HG03457 (cell line): ENCODE measurements around the gene ANGPTL5.
"Not testable (repeated sequence)": the region's sequence is repeated elsewhere in the genome, so short reads cannot be mapped to it uniquely, and the experiment has no call there.

Experiments used
- ATAC-seq: cut with Tn5 transposase; IDR thresholded peaks from one replicate; pipeline ENCODE4 v1.9.1; 2021; ENCODE audit warnings: moderate number of reproducible peaks; ENCODE audit not compliant: unreplicated experiment

Gene ANGPTL5

DNA sequence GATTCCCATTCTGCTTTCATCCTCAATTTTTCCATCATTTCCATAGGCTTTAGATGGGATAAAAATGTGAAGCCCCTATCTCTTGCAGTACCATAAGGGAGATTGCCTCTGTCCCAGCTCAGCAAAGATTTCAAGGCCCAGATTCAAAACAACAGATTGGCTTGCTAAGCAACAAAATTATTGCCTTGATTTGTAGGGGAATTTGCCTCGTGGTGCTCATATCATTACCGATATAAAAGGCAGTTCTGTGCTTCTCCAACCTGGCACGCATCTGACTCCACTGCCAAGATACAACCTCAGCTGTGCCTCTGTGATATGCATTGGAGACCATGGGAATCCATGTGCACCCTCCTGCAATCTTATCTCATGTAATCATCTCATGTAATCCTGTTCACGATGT lies 26.6 kb downstream of the ANGPTL5 start:
- no peak for ATAC-seq

GRCh38 chr11:101885631-101886030 lies 30.7 kb downstream of the ANGPTL5 start:
- ATAC-seq, result no peak

DNA sequence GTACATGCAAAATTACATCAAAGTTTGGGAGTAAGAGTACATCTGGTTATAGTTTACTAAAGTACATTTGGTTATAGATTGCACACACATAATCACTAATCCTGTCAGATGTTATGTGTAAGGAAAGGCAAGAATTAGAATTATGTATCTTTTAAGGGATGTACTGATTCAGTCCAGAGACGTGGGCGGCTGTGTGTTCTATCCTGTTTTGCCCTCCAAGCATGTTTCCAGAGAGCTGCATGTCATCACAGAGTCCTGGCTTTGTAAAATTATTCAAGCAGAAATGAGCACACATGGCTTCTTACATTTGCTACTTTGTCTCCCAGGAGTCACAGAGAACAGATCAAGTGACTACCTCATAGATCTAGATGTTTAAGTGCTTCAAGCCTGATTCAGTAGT lies 34.7 kb downstream of the ANGPTL5 start:
- no peak for ATAC-seq

GRCh38 chr11:101880222-101880621 lies 36.1 kb downstream of the ANGPTL5 start:
- no peak for ATAC-seq

- no peak for ATAC-seq
Measured at GRCh38 chr11:101872171-101872882, 44.0 kb downstream of the ANGPTL5 start.

DNA sequence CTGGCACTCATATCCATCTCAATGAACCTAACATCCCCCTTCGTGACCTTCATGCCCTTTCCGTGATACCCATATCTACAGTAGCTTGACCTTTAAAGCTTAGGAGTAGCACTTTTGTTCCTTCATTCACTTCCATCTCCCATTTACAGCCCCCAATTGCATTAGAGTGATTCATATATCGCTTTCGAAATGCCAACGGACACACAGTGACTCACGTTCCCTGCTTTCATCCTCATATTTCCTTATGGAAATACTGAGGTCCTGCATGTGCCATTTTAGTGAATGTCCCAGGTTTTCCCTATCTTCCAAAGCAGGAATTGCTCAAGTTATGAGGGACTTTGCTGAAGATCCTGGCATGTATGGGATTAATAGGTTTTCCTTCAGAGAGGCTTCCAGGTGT lies 45.8 kb downstream of the ANGPTL5 start:
- no peak for ATAC-seq

- no peak for ATAC-seq
Measured at GRCh38 chr11:101867951-101868350, 48.4 kb downstream of the ANGPTL5 start.

DNA sequence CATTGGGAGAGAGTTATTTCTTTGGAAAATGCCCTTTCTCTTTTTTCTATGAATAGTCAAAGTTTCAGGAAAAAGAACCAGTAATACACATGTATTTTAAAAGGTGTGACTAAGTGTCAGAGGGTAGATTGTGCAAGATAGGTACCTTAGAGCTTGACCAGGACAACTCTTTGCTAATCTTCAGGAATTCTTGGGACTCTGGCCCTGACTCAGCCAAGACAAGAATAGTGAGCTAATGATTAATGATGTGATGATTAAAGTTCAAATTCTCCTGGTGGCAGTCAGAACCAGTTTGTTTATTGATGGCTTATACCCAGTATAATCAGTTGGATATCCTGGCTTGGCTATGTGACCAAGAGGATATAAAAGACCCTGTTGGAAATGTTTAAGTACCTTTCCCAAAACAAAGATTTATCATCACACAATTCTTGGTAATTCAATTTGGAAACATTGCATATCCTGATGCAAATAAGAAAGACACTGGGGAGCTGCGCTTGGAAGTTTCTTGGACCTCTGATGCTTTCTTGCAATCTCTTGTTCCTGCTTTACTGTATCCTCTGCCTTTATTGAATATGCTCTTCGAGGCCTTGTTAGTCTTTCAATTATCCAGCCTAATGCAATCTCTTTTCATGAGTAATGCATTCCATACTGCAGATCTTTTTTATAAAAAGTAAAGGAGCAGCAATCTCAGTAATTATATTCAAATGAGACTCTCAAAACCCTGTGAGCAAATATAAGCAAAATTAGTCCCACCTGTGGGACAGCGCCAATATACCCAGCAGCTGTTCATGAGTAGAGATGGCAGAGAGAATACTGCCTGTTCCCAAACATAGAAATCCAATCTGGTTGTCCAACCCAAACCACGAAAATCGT lies 49.5 kb downstream of the ANGPTL5 start:
- ATAC-seq, result no peak

- ATAC-seq, result no peak
Measured at GRCh38 chr11:101864098-101864497, 52.2 kb downstream of the ANGPTL5 start.

DNA sequence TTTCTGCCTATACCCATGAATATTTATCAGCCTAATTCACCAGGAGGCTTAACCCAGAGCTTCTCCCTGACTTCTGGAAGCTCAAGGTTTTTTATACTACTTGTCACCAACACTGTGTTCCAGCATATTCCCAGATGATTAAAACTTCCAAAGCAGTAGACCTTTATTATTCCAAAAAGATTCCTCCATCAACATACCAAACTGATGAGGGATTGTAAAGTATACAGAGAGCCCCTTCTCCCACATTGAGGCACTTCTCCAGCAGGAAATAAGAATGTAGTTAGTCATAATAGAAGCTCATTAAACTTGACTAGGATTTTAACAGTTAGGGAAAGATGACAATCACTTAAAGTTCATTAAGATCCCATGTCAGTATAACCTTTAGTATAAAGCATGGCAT lies 53.0 kb downstream of the ANGPTL5 start:
- no peak for ATAC-seq

- ATAC-seq, result no peak
Measured at GRCh38 chr11:101862391-101863233, 53.7 kb downstream of the ANGPTL5 start.

DNA sequence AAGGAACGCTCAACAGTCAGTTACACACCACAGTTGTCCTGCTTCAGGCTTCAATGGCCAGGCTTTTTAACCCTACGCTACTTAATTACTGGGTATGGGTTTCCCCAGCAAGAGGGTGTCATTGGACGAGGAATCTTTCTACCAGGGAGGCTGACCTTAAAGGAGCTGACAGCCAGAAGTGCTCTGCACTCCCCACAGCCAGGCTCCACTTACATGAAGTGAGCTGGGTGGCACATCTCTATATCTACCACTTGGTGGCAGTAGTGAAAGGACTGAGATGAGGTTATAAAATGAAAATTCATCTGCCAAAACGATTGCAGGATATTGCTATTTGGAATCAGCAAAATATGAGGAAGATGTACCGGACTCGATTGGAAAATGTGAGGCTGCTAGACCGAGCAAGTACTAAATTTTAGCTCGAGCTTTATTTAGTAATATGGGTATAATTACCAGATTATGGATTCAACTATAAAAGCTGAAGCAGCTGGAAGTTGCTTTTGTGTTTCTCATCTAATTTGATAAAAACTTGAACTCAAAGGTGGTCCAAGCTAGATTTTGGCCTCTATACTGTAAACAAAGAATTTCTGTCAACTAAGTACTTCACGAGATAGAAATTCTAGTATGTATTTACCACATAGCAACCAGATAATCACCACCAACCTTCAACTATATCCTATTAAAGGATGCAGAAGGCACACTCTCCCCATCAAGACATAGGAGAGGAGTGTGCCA lies 55.5 kb downstream of the ANGPTL5 start:
- peak; percentile 74 for ATAC-seq

DNA sequence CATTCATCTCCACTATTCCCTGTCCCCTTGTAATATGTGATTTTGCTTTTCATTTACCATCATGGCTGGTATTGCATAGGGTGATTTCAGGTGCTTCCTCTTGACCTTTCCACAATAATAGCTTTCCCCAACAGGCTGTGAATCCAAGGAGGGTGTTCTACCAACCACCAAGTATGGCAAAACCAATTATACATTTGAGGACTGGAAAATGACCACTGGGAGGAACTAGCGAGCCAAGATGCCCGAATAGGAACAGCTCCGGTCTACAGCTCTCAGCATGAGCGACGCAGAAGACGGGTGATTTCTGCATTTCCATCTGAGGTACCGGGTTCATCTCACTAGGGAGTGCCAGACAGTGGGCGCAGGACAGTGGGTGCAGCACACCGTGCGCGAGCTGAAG lies 64.1 kb downstream of the ANGPTL5 start:
- ATAC-seq, result not testable (repeated sequence)

DNA sequence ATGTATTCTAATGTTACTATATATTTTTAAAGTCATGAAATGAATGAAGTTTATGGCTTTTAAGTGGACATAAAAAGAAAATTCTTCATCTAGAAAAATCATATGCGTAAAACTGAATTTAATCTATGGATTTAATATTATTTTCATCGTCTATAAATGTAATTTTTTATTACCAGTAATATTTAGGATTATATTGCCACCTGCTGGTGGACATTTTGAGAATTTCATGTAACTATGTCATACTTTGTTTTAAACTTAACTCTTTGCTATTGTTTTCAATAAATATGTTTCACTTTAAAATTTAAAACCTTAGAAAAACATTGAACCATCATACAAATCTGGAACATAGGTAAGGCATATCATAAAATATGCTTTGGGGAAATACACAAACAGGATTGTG lies 68.1 kb downstream of the ANGPTL5 start:
- no peak for ATAC-seq

- ATAC-seq, result no peak
Measured at GRCh38 chr11:101844608-101845007, 71.7 kb downstream of the ANGPTL5 start.

DNA sequence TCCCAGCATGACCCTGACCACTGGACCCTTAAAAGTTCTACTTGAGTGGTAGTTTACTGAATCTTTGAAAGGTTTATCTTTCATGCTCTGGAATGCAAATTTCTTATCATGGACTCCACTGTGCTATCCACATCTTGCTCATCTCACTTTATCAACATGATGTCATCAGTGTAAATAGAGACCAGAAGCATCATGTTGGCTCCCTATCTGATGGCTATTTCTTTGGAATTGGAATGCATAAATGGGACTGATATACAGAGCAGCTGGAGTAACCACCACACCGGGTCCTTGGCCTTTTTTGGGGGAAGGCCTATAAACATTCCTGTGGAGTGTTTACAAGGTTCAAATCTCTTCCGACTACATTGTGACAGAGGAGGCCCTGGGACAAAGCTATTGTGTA lies 75.6 kb downstream of the ANGPTL5 start:
- no peak for ATAC-seq
